SK-N-MC (cell line): ENCODE measurements around the gene COL6A3.

Source experiments
- FOXP2 ChIP-seq: optimal IDR thresholded peaks from 2 replicates; pipeline ENCODE3; 2011; ENCODE audit warnings: mild to moderate bottlenecking, moderate library complexity; ENCODE audit not compliant: insufficient read depth; ENCODE audit errors: extremely low read length, control extremely low read depth
- POLR2AphosphoS5 ChIP-seq: IDR thresholded peaks from 2 replicates; pipeline ENCODE4 v1.6.1; 2012; ENCODE audit warnings: mild to moderate bottlenecking, low read depth, low read length, borderline replicate concordance

GRCh38 chr2:237298151-237299118 lies 115.5 kb downstream of the COL6A3 start:
- TF ChIP-seq FOXP2 (no peak), POLR2AphosphoS5 (no peak)
